IMR-90 (cell line): Measurements from ENCODE around the gene PSKH1. TPM values are rescaled to one million over a fixed set of nuclear protein-coding genes. Genes with fewer than 3 reads are reported as not detected.

ENCODE experiments used
- ATAC-seq: fragments of 200-7000 bp; cut with Tn5 transposase; 2 replicates; pipeline ENCODE4 v1.9.1; 2020; ENCODE audit warnings: low read depth, mild to moderate bottlenecking, moderate library complexity
- BruUV-seq: library from RNA; stranded (reverse); fragments of 400-500 nt; replicated peaks from 2 replicates; lab custom pipeline; 2021; lab: Mats Ljungman, UMichigan
- CTCF ChIA-PET: fragments of 300-600 bp; formaldehyde crosslinking; extraction: SDS; loops from one replicate; lab custom pipeline; 2021; ENCODE audit warnings: antibody characterized with exemption; lab: Yijun Ruan, JAX
- POLR2A ChIA-PET: fragments of 300-600 bp; sonication (Branson Sonifier 250); formaldehyde crosslinking; loops from one replicate; lab custom pipeline; 2022; ENCODE audit warnings: antibody characterized with exemption; ENCODE audit not compliant: unreplicated experiment; lab: Charles Lee
- DNase-seq: peaks from one replicate; pipeline ENCODE4 v3.0.0; 2013
- H2AFZ ChIP-seq: replicated peaks from 2 replicates; pipeline ENCODE3; 2013; ENCODE audit warnings: low read length, mild to moderate bottlenecking; ENCODE audit not compliant: poor library complexity
- H2AK5ac ChIP-seq: 2 replicates; pipeline ENCODE4 v1.6.1; 2013; ENCODE audit warnings: low read depth, low read length, inconsistent platforms
- H2AK9ac ChIP-seq: replicated peaks from 2 replicates; pipeline ENCODE3; 2013; ENCODE audit warnings: mild to moderate bottlenecking, low read depth, low read length, moderate library complexity; ENCODE audit not compliant: poor library complexity
- H2BK120ac ChIP-seq: 2 replicates; pipeline ENCODE4 v1.6.1; 2013; ENCODE audit warnings: low read depth, low read length, inconsistent platforms
- H2BK15ac ChIP-seq: 3 replicates; pipeline ENCODE4 v1.6.1; 2013; ENCODE audit warnings: low read depth, low read length, inconsistent platforms
- H2BK20ac ChIP-seq: 2 replicates; pipeline ENCODE4 v1.6.1; 2013; ENCODE audit warnings: low read depth, mild to moderate bottlenecking, inconsistent platforms, low read length, moderate library complexity
- H2BK5ac ChIP-seq: 2 replicates; pipeline ENCODE4 v1.6.1; 2013; ENCODE audit warnings: mild to moderate bottlenecking, low read depth, low read length, inconsistent platforms; ENCODE audit not compliant: poor library complexity, severe bottlenecking
- H3K14ac ChIP-seq: replicated peaks from 2 replicates; pipeline ENCODE4 v1.6.1; 2013; ENCODE audit warnings: low read depth, low read length, inconsistent platforms
- H3K18ac ChIP-seq: 2 replicates; pipeline ENCODE4 v1.6.1; 2013; ENCODE audit warnings: low read depth, low read length, control low read depth
- H3K23ac ChIP-seq: 2 replicates; pipeline ENCODE4 v1.6.1; 2013; ENCODE audit warnings: low read depth, low read length, inconsistent platforms
- H3K27ac ChIP-seq: 2 replicates; pipeline ENCODE4 v1.5.1; 2013; ENCODE audit warnings: mild to moderate bottlenecking, control low read depth, low read length; ENCODE audit not compliant: insufficient read depth
- H3K27me3 ChIP-seq: 2 replicates; pipeline ENCODE4 v1.6.1; 2013; ENCODE audit warnings: low read length; ENCODE audit not compliant: control insufficient read depth, insufficient read depth
- H3K36me3 ChIP-seq: 2 replicates; pipeline ENCODE4 v1.6.1; 2013; ENCODE audit warnings: low read length, mixed read lengths; ENCODE audit not compliant: control insufficient read depth, insufficient read depth
- H3K4ac ChIP-seq: 2 replicates; pipeline ENCODE4 v1.6.1; 2013; ENCODE audit warnings: low read depth, low read length, inconsistent platforms
- H3K4me1 ChIP-seq: 2 replicates; pipeline ENCODE4 v1.6.1; 2013; ENCODE audit warnings: low read length, mixed read lengths; ENCODE audit not compliant: control insufficient read depth, insufficient read depth
- H3K4me2 ChIP-seq: 2 replicates; pipeline ENCODE4 v1.6.1; 2013; ENCODE audit warnings: low read depth, mild to moderate bottlenecking, control low read depth, low read length, moderate library complexity
- H3K4me3 ChIP-seq: 2 replicates; pipeline ENCODE4 v1.5.1; 2013; ENCODE audit warnings: low read depth, mild to moderate bottlenecking, control low read depth, low read length, moderate library complexity; ENCODE audit not compliant: insufficient read depth
- H3K56ac ChIP-seq: 2 replicates; pipeline ENCODE4 v1.6.1; 2013; ENCODE audit warnings: low read length, inconsistent platforms; ENCODE audit not compliant: insufficient read depth; ENCODE audit errors: extremely low read depth
- H3K79me1 ChIP-seq, 2 experiments: 2 replicates each; pipeline ENCODE4 v1.6.1; 2013; ENCODE audit warnings: low read length in 2 of 2, inconsistent platforms in 1 of 2, low read depth in 1 of 2
- H3K9ac ChIP-seq: 2 replicates; pipeline ENCODE4 v1.6.1; 2013; ENCODE audit warnings: low read depth, low read length, control low read depth
- H3K9me1 ChIP-seq: 2 replicates; pipeline ENCODE4 v1.6.1; 2013; ENCODE audit warnings: low read length, inconsistent platforms; ENCODE audit not compliant: insufficient read depth
- H3K9me3 ChIP-seq: 2 replicates; pipeline ENCODE4 v1.6.1; 2013; ENCODE audit warnings: low read length; ENCODE audit not compliant: control insufficient read depth, insufficient read depth
- H4K20me1 ChIP-seq: 2 replicates; pipeline ENCODE4 v1.6.1; 2013; ENCODE audit warnings: low read length, inconsistent platforms; ENCODE audit not compliant: insufficient read depth
- H4K5ac ChIP-seq: 2 replicates; pipeline ENCODE4 v1.6.1; 2013; ENCODE audit warnings: mild to moderate bottlenecking, low read depth, low read length, control low read depth
- H4K8ac ChIP-seq, 2 experiments: 2 replicates each; pipeline ENCODE4 v1.6.1; 2013; ENCODE audit warnings: low read depth in 2 of 2, low read length in 2 of 2, control low read depth in 1 of 2, inconsistent platforms in 1 of 2
- H4K91ac ChIP-seq: 2 replicates; pipeline ENCODE4 v1.6.1; 2013; ENCODE audit warnings: low read depth, low read length, inconsistent platforms; ENCODE audit not compliant: insufficient read depth
- ELK1 ChIP-seq: fragments of 150-350 bp; IDR thresholded peaks from 2 replicates; pipeline ENCODE4 v1.6.1; 2016; ENCODE audit warnings: low read depth, mild to moderate bottlenecking, low read length, moderate library complexity, borderline replicate concordance
- MAFK ChIP-seq: IDR thresholded peaks from 2 replicates; pipeline ENCODE4 v1.6.1; 2012; ENCODE audit warnings: low read depth, low read length, improper control_type of control experiment
- NFE2L2 ChIP-seq: fragments of 150-350 bp; IDR thresholded peaks from 2 replicates; pipeline ENCODE4 v1.6.1; 2016; ENCODE audit warnings: low read depth, mild to moderate bottlenecking, low read length
- RAD21 ChIP-seq: IDR thresholded peaks from 2 replicates; pipeline ENCODE4 v1.6.1; 2012; ENCODE audit warnings: low read length, improper control_type of control experiment
- SMC3 ChIP-seq: fragments of 150-350 bp; IDR thresholded peaks from 2 replicates; pipeline ENCODE4 v1.6.1; 2016; ENCODE audit warnings: low read depth, mild to moderate bottlenecking, antibody characterized with exemption, low read length, moderate library complexity
- WGBS, 2 experiments: methylation state at CpG; one replicate each; pipeline versions ENCODE4 v1.1.5 to v1.1.7; 2013; ENCODE audit warnings: missing lambda C conversion rate in 2 of 2; ENCODE audit not compliant: insufficient read length in 1 of 2; ENCODE audit errors: extremely low coverage in 2 of 2; 5-methylcytosine and 5-hydroxymethylcytosine counted together
- dilution Hi-C: fragments of 300-500 bp; cut with HindIII; formaldehyde crosslinking; loops from one replicate; pipeline ENCODE4 v1.14.3; 2018; ENCODE audit warnings: low sequenced_read_pairs; ENCODE audit not compliant: unreplicated experiment
- in situ Hi-C: fragments of 300-500 bp; cut with MboI; formaldehyde crosslinking; loops from 3 replicates; pipeline ENCODE4 v1.14.3; 2019; ENCODE audit warnings: low sequenced_read_pairs, inconsistent platforms, mixed read lengths
- intact Hi-C: fragments of 100-400 bp; cut with micrococcal nuclease; formaldehyde crosslinking; loops from 2 replicates; pipeline ENCODE4 v1.10.0; 2022
- polyA plus RNA-seq, 3 experiments: library from polyadenylated mRNA; depleted of rRNA; stranded (reverse); fragments of >200 nt; gene quantifications; 2 replicates each; pipeline ENCODE4 v1.2.3, GENCODE V29; 2012; ENCODE audit warnings: low replicate concordance in 1 of 3
- total RNA-seq: library from RNA; depleted of rRNA; stranded (reverse); fragments of >200 nt; gene quantifications from 2 replicates; pipeline ENCODE4 v1.2.3, GENCODE V29; 2012
- TF ChIP-seq, protein P1 (sequence below): conservative IDR thresholded peaks from 2 replicates; pipeline ENCODE4 v1.5.1; 2012; ENCODE audit warnings: mild to moderate bottlenecking, low read depth, low read length, improper control_type of control experiment

The PSKH1 gene
- total and polyA plus RNA-seq, 2 of the 4 experiments (the other 2 are of a cell fraction) = 11.5 to 26.7 TPM

DNA sequence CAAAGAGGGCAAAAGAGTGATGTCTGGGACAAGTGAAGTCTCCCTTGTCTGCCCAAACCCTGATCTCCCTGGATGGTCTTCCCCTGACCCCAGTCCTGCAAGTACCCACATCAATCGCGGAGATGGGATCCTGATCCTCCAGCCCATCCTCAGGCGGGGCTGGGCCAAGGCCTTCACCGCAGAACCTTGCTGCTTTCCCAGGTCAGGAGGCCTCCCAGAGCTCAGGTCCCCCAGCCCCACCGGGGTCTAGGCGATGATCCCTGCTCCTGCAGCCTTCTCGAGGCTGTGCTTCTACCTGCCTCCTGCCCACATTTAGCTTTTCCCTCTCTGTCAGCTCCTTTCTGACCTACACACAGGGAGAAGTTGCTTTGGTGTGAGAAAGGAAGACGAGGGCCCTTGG lies 69.1 kb downstream of the PSKH1 start:
- Histone ChIP-seq H3K4ac (no peak overlapping the region), H3K4me3 (no peak overlapping the region), H3K9me1 (peaks cover 66% of the 10 kb centered on the region), H2AFZ (no peak overlapping the region), H3K36me3 (peaks cover 73% of the 10 kb centered on the region), H2BK120ac (no peak overlapping the region), H2AK9ac (peak overlapping the region; percentile 37), H3K4me2 (no peak overlapping the region), H3K23ac (no peak overlapping the region), H3K9ac (no peak overlapping the region), H2BK15ac (no peak overlapping the region), H3K27me3 (no peaks in the 10 kb centered on the region), H4K91ac (no peak overlapping the region), H2BK5ac (no peak overlapping the region), H3K4me1 (peaks cover 52% of the 10 kb centered on the region), H3K18ac (no peak overlapping the region), H3K9me3 (no peaks in the 10 kb centered on the region), H4K8ac (no peak overlapping the region), H3K56ac (no peak overlapping the region), H2AK5ac (no peak overlapping the region), H4K5ac (no peak overlapping the region), H3K79me1 (peaks cover 53 to 98% of the 10 kb centered on the region in 2 experiments), H2BK20ac (no peak overlapping the region), H3K27ac (no peak overlapping the region), H3K14ac (no peak overlapping the region), H4K20me1 (peaks cover 92% of the 10 kb centered on the region)
- WGBS, 2 experiments = 100% methylated on average over 2 of the region's 8 CpGs; no CpG with 5 or more reads in 1 of the 2 experiments
- in situ Hi-C loops = no loop called here
- TF ChIP-seq SMC3 (no peak), RAD21 (no peak), MAFK (no peak), ELK1 (no peak), NFE2L2 (no peak)
- TF ChIP-seq, protein P1, sequence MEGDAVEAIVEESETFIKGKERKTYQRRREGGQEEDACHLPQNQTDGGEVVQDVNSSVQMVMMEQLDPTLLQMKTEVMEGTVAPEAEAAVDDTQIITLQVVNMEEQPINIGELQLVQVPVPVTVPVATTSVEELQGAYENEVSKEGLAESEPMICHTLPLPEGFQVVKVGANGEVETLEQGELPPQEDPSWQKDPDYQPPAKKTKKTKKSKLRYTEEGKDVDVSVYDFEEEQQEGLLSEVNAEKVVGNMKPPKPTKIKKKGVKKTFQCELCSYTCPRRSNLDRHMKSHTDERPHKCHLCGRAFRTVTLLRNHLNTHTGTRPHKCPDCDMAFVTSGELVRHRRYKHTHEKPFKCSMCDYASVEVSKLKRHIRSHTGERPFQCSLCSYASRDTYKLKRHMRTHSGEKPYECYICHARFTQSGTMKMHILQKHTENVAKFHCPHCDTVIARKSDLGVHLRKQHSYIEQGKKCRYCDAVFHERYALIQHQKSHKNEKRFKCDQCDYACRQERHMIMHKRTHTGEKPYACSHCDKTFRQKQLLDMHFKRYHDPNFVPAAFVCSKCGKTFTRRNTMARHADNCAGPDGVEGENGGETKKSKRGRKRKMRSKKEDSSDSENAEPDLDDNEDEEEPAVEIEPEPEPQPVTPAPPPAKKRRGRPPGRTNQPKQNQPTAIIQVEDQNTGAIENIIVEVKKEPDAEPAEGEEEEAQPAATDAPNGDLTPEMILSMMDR = no peak
- intact Hi-C loops = loop anchor here (10.0 kb wide), 1 partner anchor 263 kb away; no protein-coding TSS in a partner anchor
- CTCF ChIA-PET = no interaction called here
- dilution Hi-C loops = no loop called here
- ATAC-seq = no peak
- no TSS peak for BruUV-seq
- DNase-seq = no peak
- POLR2A ChIA-PET = no interaction called here
